Measurements from ENCODE around the gene FAM181B.

DNA sequence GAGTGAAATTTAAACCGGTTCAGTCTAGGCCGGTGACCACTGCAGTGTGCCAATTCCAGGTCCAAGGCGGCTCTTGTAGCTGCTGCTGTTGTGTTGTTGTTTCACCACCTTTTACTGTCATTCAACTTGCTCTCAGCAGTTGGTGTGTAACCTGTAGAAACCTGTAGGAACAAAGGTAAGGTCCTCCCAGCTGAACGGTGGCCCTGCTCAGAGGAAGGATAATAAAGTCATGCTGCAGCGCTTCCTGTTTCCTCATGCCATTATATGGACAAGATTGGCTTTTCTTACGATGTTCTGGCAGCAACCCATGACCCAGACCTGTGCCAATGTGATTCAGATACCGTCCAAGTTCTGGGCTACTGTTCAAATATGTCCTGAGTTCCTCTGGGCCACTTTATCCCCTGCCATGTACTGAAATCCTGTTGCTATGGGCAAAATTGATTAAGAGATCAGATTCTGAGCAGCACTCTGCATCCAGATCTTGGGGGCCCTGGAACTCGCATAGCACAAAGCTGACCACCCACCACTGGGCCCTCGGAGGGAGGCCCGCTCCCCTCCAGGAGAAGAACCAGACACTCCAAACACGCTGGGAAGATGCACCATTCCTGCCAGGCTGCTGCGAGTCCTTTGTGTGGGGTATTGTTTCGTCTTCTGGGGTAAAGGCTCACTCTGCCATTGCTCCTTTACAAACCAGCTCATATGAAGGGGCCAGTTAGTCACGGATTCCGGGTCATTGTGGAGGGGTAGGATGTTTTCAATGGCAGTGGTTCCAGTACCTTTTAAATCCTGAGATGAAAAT, 13.2 kb downstream of the FAM181B start:
- TF ChIP-seq ZNF33B (CRISPR knock-in tag; IDR thresholded peaks at IDR 0.05) (no peak), MZF1 (CRISPR knock-in tag; IDR thresholded peaks at IDR 0.05; ENCODE audit: borderline replicate concordance) (no peak), MEF2D (CRISPR knock-in tag; IDR thresholded peaks at IDR 0.05) (no peak)
- TF ChIP-seq, protein P1, sequence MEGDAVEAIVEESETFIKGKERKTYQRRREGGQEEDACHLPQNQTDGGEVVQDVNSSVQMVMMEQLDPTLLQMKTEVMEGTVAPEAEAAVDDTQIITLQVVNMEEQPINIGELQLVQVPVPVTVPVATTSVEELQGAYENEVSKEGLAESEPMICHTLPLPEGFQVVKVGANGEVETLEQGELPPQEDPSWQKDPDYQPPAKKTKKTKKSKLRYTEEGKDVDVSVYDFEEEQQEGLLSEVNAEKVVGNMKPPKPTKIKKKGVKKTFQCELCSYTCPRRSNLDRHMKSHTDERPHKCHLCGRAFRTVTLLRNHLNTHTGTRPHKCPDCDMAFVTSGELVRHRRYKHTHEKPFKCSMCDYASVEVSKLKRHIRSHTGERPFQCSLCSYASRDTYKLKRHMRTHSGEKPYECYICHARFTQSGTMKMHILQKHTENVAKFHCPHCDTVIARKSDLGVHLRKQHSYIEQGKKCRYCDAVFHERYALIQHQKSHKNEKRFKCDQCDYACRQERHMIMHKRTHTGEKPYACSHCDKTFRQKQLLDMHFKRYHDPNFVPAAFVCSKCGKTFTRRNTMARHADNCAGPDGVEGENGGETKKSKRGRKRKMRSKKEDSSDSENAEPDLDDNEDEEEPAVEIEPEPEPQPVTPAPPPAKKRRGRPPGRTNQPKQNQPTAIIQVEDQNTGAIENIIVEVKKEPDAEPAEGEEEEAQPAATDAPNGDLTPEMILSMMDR (CRISPR knock-in tag; IDR thresholded peaks at IDR 0.05), result no peak

All from HepG2 (cell line).